Superior temporal gyrus (tissue), 1 donor: Measurements from ENCODE around the gene C17orf67.

Experiments
- DNase-seq: peaks from one replicate; pipeline ENCODE4 v3.0.0-alpha.2; 2016; ENCODE audit errors: extremely low spot score

C17orf67 gene, protein sequence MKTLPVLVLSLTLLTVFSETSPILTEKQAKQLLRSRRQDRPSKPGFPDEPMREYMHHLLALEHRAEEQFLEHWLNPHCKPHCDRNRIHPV

DNA sequence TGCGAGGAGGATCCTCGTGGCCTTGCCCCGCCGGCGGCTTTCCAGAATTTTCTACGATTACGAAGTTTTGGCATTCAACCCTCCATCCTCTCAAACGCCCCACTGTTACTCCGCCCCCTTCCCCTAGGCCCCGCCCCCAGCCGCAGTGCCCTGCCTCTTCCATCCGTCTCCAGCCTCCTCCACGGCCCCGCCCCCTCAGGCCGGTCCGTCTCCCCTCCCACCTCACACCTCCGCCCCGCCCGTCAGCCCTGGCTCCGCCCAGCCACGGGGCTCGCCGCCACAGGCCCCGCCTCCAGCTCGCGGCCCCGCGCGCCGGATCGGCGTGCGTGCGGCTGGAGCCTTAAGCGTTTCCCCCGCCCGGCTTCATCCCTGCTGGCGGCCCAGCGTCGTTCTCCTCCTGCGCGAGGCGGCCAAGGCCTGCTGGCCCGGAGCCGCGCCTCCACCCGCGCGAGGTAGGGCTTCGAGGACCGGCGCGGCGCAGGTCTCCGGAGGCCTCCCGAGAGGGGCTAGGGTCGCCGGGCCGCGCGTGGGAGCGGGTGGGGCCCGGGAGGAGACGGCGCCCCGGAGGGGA lies at the start of gene C17orf67, which contains the start of gene DGKE:
C17orf67 (minus strand) TSS at position 112 of the 571 bp plus-strand sequence. CDS start 18,110 bp downstream, outside the sequence.
DGKE (plus strand) TSS at position 343 of the 571 bp plus-strand sequence. CDS start 645 bp downstream, outside the sequence.
- peak; percentile 91 for DNase-seq

DNA sequence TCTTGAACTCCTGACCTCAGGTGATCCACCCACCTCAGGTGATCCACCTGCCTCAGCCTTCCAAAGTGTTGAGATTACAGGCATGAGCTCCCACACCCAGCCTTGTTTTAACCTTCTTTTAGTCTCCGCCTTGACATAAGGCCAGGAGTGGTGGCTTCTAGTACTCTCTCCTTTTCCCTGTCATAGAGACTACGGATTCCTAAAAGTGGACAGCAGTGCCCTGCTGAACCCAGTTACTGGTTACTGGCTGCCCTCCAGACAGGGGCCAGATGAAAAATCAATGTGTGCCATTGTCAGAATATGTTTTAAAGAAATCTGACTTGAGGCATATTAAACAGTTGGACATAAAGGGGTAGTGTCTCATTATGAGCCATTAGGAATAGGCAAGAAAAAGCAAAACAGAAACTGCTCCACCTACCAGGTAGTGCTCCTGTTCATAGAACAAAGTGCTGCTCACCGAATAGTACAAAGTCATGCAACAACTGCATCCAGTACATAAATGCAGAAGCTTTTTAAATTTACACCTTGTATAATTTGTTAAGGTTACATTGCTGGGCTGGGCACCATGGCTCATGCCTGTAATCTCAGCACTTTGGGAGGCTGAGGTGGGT lies 48.1 kb upstream of the C17orf67 start:
- DNase-seq, result no peak

DNA sequence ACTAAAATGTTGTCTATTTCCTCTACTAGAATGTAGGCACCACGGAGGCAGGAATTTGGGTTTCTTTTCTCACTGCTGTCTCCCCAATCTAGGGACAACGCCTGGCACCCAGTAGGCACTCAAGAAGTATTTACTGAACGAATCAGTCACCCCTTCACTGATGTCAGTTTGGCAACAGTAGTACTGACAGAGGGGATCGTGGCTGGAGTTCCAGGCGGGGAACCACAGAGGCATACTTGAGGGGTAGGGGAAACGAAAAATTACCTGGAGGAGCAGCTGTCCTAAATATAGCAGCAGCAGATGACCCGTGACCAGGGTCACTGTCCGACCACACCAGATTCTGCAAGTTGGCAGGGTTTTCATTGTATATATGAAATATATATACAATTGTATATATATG lies 46.9 kb upstream of the C17orf67 start:
- DNase-seq, result no peak

DNA sequence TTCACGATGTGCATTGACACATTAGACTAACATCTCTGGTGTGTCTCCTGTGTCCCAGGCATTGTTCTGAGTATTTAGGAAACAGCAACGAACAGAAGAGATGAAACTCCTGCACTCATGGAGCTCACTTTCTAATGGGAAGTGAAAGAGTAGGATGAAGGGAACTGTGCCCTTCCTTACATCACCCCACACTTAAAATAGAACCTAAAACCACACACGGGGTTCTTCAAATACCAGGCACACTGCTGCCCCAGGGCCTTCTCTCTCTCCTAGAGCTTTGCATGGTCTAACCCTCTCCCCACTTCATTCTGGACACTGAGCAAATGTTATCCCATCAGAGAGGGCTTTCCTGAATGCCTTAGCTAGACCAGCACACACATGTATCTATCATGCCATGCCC lies 46.4 kb upstream of the C17orf67 start:
- DNase-seq, result no peak

DNA sequence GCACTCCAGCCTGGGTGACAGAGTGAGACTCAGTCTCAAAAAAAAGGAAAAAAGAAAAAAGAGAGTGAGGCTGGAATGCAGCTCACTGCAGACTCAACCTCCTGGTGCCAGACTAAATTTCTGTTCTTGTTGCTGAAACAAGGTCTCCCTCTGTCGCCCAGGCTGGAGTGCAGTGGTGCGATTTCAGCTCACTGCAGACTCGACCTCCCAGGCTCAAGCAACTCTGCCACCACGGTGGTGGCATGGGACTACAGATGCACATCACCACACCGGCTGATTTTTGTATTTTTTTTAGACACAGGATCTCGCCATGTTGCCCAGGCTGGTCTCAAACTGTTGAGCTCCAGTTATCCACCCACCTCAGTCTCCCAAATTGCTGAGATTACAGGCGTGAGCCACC lies 45.6 kb upstream of the C17orf67 start:
- DNase-seq, result no peak

DNA sequence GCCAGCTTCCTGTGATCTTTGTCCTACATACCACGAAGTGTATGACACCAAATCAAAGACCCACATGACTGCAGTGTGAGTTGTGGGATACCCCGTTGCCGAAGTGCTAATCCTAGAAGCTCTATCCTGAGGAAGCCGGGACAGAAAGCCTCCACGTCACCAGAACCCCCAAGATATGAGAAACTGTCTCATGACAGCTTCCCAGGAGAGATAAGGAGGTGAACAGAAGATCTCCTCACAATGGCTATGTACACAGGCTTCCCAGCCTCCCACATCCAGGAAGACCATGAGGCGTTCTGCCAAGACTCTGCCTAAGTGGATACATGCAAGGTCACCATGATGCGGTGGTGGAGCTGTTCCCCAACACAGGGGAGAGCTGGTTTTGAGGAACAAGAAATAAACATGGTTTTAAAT lies 43.1 kb upstream of the C17orf67 start:
- DNase-seq, result no peak

DNA sequence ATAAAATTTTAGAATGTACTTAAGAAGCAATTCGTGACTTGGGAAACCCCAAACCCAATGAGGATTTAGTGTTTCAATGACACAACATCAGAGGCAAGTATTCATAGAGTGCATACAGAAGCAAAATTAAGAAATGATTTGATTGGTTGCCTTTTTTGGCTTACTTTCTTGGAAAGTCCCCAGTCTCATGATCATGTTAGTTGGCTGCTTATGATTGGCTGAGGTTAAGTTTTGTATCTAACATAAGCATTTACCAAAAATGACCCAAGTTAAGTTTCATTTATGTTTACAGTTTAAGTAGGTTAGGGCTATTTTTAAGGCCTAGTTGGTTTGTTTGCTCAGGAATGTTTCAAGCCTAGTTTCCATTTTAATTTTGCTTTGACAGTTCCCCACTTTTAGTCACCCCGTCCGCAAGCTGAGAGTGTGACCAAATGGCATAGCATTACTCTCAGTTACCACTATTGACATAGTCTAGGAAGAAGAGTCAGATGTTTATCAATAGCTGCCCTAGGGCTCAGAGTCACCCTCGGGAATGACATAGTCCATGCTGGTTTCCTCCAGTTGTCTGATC lies 36.4 kb upstream of the C17orf67 start:
- no peak for DNase-seq

DNA sequence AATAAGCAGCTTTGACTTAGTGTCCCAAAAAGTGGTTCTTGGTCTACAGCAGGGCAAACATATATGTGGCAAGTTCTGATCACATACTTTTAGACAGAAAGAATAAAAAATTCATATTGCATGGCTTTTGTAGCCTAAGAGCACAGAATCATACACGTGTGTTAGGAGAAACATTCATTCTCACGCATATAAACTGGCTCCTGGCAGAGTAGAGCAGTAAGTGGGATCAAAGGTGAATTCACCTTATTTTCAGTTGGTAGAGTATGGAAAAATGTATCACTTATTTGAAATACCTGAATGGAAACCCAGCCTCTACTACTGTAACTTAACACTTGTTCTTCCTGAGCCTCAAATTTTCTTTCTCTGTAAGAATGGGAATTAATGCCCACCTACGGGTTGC lies 35.0 kb upstream of the C17orf67 start:
- DNase-seq, result no peak

DNA sequence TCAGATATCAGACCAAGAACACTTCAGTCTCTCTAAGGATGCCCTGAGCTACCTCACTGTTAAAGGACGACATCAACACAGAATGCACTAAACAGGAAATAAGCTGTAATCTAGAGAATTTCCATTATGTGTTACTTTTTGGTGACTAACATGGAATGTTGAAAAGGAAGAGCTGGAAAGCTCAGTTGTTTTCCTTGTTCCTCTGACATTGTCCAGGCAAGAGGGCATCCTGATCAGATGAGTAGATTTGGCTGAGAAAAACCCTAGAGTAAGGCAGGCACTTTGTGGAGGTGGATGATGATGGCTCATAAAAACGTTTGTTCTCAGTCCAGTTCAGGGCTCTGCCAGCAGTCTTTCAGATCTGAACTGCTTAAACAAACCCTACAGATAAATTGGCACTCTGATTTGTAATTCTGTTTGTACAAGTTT lies 34.2 kb upstream of the C17orf67 start:
- DNase-seq, result no peak

DNA sequence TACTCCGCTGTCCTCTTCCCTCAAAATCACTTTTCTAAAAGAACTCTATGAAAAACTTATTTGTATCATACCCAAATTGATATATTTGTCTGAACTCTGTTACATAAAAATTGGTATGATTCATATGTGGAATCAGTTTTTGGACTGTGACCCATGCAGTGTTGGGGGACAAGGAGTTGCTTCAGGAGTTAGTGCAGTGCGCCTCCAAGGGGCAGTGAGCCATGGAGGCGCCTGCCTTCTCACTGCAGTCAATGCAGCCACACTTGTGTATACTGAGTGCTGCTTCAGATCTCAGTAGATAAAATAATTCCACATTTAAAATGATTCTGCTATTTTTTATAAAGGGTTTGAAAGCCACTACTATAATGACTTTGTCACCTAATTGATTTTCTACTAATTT lies 32.8 kb upstream of the C17orf67 start:
- no peak for DNase-seq

DNA sequence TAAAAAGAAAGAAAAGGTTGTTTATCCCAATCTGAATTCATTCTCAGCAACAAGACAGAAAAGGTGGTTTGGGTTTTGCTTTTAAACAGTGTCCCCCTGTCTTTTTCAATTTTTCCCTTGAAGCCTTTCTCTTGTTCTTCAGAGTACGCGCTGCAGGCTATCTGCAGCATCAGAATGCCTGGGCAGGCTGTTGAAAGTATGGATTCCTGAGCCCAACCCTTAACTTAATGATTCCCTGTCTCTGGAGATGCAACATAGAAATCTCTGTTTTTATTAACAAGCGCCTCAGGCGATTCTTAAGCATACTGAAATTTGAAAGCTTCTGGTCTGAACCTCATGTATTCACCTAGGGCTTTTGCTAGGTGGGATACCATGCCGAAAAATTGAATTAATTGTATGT lies 32.4 kb upstream of the C17orf67 start:
- DNase-seq, result no peak

DNA sequence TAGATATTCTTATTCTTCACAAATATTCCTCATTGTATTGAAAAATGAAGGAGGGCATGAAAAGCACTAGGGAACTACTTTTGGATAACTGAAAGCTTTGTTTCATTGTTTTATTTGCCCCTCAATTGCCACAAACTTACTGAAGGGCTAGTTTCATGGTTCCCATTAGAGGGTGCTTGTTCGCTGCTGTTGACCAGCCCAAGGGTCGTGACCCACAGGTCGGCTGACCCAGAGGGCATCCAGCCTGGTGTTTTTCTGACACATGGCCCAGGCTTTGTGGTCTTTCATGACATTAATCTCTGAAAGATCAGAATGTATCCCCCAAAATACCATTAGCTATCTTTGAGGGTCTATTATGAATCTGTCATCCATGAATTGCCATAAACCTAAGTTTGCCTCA lies 30.3 kb upstream of the C17orf67 start:
- no peak for DNase-seq

DNA sequence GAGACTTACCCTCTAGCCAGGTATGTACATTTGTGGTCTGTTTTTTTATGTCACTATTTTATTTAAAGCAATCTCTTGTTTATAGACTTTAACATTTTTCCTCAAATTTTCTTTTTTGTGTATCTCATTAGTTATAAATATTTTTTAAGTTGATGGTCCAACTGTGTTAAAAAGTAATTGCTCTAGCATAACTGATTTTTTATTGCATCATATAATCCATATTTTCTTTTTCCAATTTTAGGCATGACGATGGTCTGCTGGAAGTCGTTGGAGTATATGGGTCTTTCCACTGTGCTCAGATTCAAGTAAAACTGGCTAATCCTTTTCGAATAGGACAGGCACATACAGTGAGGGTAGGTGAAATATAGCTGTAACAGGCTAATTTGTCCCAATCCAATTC lies 28.2 kb upstream of the C17orf67 start:
- DNase-seq, result no peak

DNA sequence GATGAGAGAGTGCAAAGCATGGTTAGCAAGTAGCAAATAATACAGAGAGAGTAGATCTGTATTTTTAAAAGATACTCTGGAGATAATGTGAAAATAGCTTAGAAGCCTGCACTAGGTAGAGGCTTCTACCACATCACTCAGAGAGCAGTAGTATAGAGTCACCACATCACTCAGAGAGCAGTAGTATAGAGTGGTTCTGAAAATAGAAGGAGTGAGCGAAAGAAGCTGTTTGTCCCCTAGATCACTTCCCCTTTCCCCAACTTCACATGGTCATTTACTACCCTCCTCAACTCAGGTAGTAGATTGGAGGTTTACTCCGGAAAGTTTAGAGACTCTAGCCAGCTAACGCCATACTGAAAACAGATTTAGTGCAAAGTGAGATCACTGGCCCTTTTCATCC lies 17.3 kb upstream of the C17orf67 start:
- no peak for DNase-seq

DNA sequence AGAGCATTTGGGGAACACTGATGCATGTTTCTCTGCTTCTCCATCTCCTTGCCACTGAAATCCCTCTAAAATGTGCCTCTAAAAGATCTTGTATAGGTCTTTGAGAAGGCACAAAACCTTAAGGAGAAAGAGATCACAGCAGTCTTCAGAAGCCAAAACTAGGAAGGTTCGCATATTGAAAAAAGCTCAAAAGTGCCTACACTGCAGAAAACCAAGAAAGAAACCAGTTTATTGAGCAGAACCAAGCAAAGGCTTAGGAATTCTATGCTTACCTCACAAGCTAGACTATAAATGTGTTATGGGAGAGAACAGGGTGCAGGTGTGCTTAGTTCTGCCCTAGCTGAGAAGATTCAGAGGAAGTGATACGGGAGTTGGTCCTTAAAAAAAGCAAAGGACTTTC lies 16.9 kb upstream of the C17orf67 start:
- no peak for DNase-seq

DNA sequence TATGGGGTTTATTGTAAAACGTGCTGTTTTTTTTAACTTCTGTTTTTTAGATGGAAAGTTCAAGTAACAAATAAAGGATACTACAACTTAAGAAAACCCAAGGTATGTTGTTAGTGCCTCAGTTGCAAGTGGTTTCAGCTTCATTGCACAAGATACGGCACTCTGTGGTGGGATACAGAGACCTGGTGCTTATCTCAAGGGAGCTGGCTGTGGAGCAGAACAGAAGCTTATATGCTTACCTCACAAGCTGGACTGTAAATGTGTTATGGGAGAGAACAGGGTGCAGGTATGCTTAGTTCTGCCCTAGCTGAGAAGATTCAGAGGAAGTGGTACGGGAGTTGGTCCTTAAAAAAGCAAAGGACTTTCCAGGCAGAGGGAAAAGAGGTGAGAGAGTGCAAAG lies 15.4 kb upstream of the C17orf67 start:
- no peak for DNase-seq

DNA sequence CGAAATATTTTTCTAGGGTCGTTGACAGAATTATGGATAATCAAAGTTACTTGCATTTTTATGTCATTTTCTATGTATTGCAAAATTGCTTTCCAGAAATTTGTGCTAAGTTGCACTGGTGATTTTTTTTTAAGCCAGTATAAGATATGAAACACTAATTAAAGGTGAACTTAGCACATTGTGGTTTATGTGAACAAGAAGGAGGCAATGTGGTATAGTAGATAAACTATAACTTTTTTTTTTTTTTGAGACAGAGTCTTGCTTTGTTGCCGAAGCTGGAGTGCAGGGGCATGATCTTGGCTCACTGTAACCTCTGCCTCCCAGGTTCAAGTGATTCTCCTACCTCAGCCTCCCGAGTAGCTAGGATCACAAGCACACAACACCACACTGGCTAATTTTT lies 13.4 kb upstream of the C17orf67 start:
- DNase-seq, result no peak

DNA sequence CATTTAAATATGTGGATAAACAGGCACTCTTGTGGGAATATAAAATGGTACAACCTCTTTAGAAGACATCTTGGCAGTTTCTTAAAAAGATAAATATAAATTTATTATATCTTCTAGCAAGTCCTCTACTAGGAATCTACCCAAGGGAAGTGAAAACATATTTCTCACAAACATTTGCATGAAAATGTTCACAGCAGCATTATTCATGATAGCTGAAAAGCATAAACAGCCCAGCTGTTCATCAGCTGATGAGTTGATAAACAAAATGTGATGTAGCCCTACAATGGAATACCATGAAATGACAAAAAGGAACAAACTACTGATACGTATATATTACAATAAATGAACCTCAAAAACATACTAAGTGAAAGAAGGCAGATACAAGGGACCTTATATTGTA lies 12.2 kb upstream of the C17orf67 start:
- no peak for DNase-seq

DNA sequence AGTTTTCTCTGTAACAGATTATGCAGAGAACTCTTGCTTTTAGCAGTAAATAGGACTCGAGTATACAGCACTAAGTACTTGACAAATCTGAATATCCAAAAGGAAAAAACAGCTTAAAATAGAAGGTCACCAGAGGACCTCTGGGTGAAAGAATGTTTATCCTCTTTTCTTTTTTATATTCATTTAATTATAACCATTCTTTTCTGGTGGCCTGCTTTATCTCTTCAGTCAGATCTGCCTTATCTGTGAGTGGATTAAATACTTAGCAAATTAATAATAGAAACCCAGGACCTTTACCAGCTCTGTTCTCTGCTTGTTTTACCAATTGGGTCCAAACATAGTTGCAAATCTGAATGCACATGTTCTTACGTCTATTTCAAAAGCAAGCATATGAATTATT lies 8.9 kb upstream of the C17orf67 start:
- no peak for DNase-seq

DNA sequence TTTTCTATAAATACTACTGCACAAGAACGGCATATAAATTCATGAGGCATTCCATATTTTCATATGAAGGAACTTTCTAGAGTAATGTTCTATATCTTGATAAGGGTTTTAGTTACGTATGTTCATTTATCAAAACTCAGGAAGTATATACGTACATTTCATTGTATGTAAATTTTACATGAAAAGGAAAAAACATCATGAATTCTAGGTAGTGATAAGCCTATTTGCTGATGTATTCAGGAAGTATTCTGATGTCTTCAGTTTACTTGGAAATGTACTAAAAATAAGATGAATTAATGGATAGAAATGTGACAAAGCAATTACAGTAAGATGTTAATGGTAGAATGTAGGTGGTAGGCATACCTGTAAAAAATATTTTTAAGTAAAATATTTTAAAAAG lies 5.0 kb upstream of the C17orf67 start:
- no peak for DNase-seq

DNA sequence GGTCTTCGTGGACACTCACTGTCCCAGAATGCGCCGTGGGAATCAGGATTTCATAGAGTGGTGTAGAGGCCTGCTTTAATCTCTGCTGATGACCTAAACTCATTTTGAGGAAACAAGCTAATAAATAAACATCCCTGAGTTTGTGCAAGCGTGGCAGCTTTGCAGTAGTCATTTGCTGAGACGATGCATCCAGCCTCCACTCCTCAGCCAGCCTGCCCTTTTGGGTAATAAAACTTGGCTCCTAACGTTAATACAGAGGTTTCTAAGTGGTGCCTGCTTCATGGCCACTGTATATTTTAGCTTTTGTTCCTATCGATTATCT lies 1.5 kb upstream of the C17orf67 start:
- peak; percentile 16 for DNase-seq

DNA sequence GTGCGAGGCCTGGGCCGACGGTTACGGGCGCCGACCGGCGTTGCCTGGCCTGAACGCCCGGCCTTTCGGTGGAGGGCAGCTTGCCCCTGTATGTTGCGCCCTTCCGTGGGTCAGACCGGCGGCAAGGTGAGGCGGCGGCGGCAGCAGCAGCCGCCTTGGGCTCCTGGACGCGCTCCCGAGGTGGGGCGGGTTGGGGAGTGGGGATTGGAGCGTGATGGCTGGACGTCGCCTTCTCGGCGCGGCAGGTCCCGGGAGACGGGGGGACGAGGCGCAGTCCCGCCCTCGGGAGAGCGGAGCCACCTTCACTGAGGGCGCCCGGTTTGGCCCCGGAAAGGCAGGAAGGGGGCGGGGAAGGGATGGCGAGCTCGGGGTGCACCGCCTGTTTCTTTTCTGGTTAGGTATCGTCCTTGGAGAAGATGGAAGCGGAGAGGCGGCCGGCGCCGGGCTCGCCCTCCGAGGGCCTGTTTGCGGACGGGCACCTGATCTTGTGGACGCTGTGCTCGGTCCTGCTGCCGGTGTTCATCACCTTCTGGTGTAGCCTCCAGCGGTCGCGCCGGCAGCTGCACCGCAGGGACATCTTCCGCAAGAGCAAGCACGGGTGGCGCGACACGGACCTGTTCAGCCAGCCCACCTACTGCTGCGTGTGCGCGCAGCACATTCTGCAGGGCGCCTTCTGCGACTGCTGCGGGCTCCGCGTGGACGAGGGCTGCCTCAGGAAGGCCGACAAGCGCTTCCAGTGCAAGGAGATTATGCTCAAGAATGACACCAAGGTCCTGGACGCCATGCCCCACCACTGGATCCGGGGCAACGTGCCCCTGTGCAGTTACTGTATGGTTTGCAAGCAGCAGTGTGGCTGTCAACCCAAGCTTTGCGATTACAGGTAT lies 902 bp upstream of the C17orf67 start:
- peak; percentile 21 for DNase-seq
